GM12878 (cell line): ENCODE results near the gene SLC45A1. TPM values are rescaled to one million over a fixed set of nuclear protein-coding genes. Genes with fewer than 3 reads are reported as not detected.

Source experiments
- ATAC-seq: fragments of 200-7000 bp; cut with Tn5 transposase; 3 replicates; pipeline ENCODE4 v1.9.1; 2020; ENCODE audit warnings: mild to moderate bottlenecking, moderate library complexity
- BruUV-seq: library from RNA; stranded (reverse); fragments of 400-500 nt; replicated peaks from 2 replicates; lab custom pipeline; 2021; lab: Mats Ljungman, UMichigan
- CTCF ChIA-PET: fragments of 300-600 bp; sonication (Branson Sonifier 250); formaldehyde crosslinking; extraction: SDS; loops from one replicate; lab custom pipeline; 2021; ENCODE audit warnings: inconsistent platforms; lab: Yijun Ruan, JAX
- POLR2A ChIA-PET: fragments of 350-600 bp; formaldehyde crosslinking; extraction: SDS; loops from one replicate; lab custom pipeline; 2021; ENCODE audit warnings: inconsistent platforms; lab: Charles Lee
- RAD21 ChIA-PET: fragments of 300-600 bp; sonication (Branson Sonifier 250); formaldehyde crosslinking; loops from one replicate; lab custom pipeline; 2023; ENCODE audit warnings: antibody characterized with exemption; ENCODE audit not compliant: unreplicated experiment; lab: Charles Lee
- SMC1A ChIA-PET: fragments of 300-600 bp; sonication (Branson Sonifier 250); formaldehyde crosslinking; loops from one replicate; lab custom pipeline; 2023; ENCODE audit not compliant: unreplicated experiment, uncharacterized antibody; lab: Charles Lee
- DNase-seq: peaks from one replicate; pipeline ENCODE4 v3.0.0-alpha.2; 2011; ENCODE audit warnings: low read depth, low spot score
- FAIRE-seq: peaks from 3 replicates; lab custom pipeline; 2011; peaks lifted over from hg19 to GRCh38; lab: Jason Lieb, UNC
- H2AFZ ChIP-seq: 2 replicates; pipeline ENCODE4 v1.6.0; 2011; ENCODE audit warnings: low read depth, low read length, control low read depth; ENCODE audit not compliant: control insufficient read depth
- H3K27ac ChIP-seq: 2 replicates; pipeline ENCODE4 v1.5.1; 2011; ENCODE audit warnings: control low read depth; ENCODE audit not compliant: control insufficient read depth, insufficient read depth
- H3K27me3 ChIP-seq, 2 experiments: replicated peaks in 1 of 2; 2 replicates each; pipeline versions ENCODE4 v1.6.0 to v1.6.1; 2011; ENCODE audit warnings: low read length in 1 of 2; ENCODE audit not compliant: control insufficient read depth in 2 of 2, insufficient read depth in 2 of 2
- H3K36me3 ChIP-seq, 2 experiments: 2 replicates each; pipeline ENCODE4 v1.5.1; 2011; ENCODE audit warnings: low read length in 1 of 2; ENCODE audit not compliant: control insufficient read depth in 2 of 2, insufficient read depth in 2 of 2
- H3K4me1 ChIP-seq: 2 replicates; pipeline ENCODE4 v1.6.1; 2011; ENCODE audit warnings: mild to moderate bottlenecking, low read length, moderate library complexity, mixed read lengths; ENCODE audit not compliant: control insufficient read depth, insufficient read depth
- H3K4me2 ChIP-seq: 2 replicates; pipeline ENCODE4 v1.6.0; 2011; ENCODE audit warnings: control low read depth; ENCODE audit not compliant: control insufficient read depth, insufficient read depth
- H3K4me3 ChIP-seq: fragments of 200-600 bp; sonication (generic); 2 replicates; pipeline ENCODE4 v1.5.1; 2016
- H3K79me2 ChIP-seq: 2 replicates; pipeline ENCODE4 v1.6.0; 2011; ENCODE audit warnings: low read length; ENCODE audit not compliant: control insufficient read depth, insufficient read depth
- H3K9ac ChIP-seq: 2 replicates; pipeline ENCODE4 v1.8.0; 2011; ENCODE audit warnings: low read length, control low read depth, mixed read lengths; ENCODE audit not compliant: control insufficient read depth, insufficient read depth
- H3K9me3 ChIP-seq: replicated peaks from 3 replicates; pipeline ENCODE4 v1.5.1; 2011; ENCODE audit warnings: mild to moderate bottlenecking, low read length; ENCODE audit not compliant: control insufficient read depth, insufficient read depth
- H4K20me1 ChIP-seq: 2 replicates; pipeline ENCODE4 v1.6.0; 2011; ENCODE audit not compliant: control insufficient read depth, insufficient read depth
- CREM ChIP-seq: IDR thresholded peaks from 2 replicates; pipeline ENCODE4 v1.6.1; 2014; ENCODE audit warnings: antibody characterized with exemption, low read depth
- EP300 ChIP-seq, 2 experiments: fragments of 150-350 bp in 1 of 2; IDR thresholded peaks; 2 replicates each; pipeline ENCODE4 v1.6.1; 2011 to 2012; ENCODE audit warnings: low read depth in 2 of 2, low read length in 2 of 2, borderline replicate concordance in 1 of 2, improper control_type of control experiment in 1 of 2, inconsistent platforms in 1 of 2; ENCODE audit not compliant: control insufficient read depth in 1 of 2
- ESRRA ChIP-seq: IDR thresholded peaks from 2 replicates; pipeline ENCODE4 v1.6.1; 2012; ENCODE audit warnings: mild to moderate bottlenecking, low read length, improper control_type of control experiment
- JUND ChIP-seq: IDR thresholded peaks from 2 replicates; pipeline ENCODE4 v1.6.1; 2012; ENCODE audit warnings: low read depth, mild to moderate bottlenecking, low read length, improper control_type of control experiment, moderate library complexity
- RB1 ChIP-seq: fragments of 450-650 bp; formaldehyde crosslinking; IDR thresholded peaks from 2 replicates; pipeline ENCODE4 v1.6.1; 2017; ENCODE audit warnings: mild to moderate bottlenecking, borderline replicate concordance
- TAF1 ChIP-seq: IDR thresholded peaks from 2 replicates; pipeline ENCODE4 v1.6.1; 2011; ENCODE audit warnings: mild to moderate bottlenecking, low read depth, low read length, borderline replicate concordance
- TARDBP ChIP-seq: IDR thresholded peaks from 2 replicates; pipeline ENCODE4 v1.6.1; 2016; ENCODE audit warnings: borderline replicate concordance
- ZNF622 ChIP-seq: fragments of 450-650 bp; IDR thresholded peaks from 2 replicates; pipeline ENCODE4 v1.6.1; 2017; ENCODE audit warnings: mild to moderate bottlenecking, inconsistent platforms
- WGBS: methylation state at CpG from one replicate; pipeline ENCODE4 v1.1.6; 2016; ENCODE audit warnings: low lambda C conversion rate; ENCODE audit not compliant: insufficient replicate concordance, insufficient coverage; ENCODE audit errors: missing lambda C conversion rate; 5-methylcytosine and 5-hydroxymethylcytosine counted together
- in situ Hi-C: fragments of 300-500 bp; cut with MboI; formaldehyde crosslinking; loops from 9 replicates; pipeline ENCODE4 v1.14.3; 2018; ENCODE audit warnings: mixed read lengths
- intact Hi-C: fragments of 100-400 bp; cut with micrococcal nuclease; formaldehyde crosslinking; loops from one replicate; pipeline ENCODE4 v1.14.2; 2022; ENCODE audit not compliant: unreplicated experiment
- polyA plus RNA-seq, 11 experiments: library from polyadenylated mRNA; depleted of rRNA in 4 of 11; unstranded in 6 of 11; stranded (reverse) in 5 of 11; fragments of >200 nt; fragmentation: Nextera tagmentation in 4 of 11; fragmentation: Illumina TruSeq in 1 of 11; extraction: Ambion mirVana in 4 of 11; extraction: Trizol in 1 of 11; gene quantifications; 1 replicate in 1 of 11; 2 replicates in 10 of 11; pipeline versions ENCODE4 v1.2.1 to v1.2.3, GENCODE V29; 2011 to 2016; ENCODE audit warnings: inconsistent platforms in 2 of 11, missing spikeins in 2 of 11, low read depth in 1 of 11
- total RNA-seq, 4 experiments: library from RNA; depleted of rRNA in 3 of 4; stranded (reverse); fragments of >200 nt in 3 of 4; fragmentation: Illumina TruSeq in 1 of 4; extraction: Trizol in 1 of 4; gene quantifications; 2 replicates each; pipeline versions ENCODE4 v1.2.1 to v1.2.3, GENCODE V29; 2013 to 2021
- TF ChIP-seq, protein P1 (sequence below): IDR thresholded peaks from 2 replicates; pipeline ENCODE4 v1.6.1; 2012; ENCODE audit warnings: mild to moderate bottlenecking, low read depth, low read length
- TF ChIP-seq, protein P2 (sequence below): fragments of 450-650 bp; IDR thresholded peaks from 2 replicates; pipeline ENCODE4 v1.6.1; 2017; ENCODE audit warnings: antibody characterized with exemption, mild to moderate bottlenecking, moderate library complexity
- TF ChIP-seq, protein P3 (sequence below): fragments of 450-650 bp; formaldehyde crosslinking; IDR thresholded peaks from 2 replicates; pipeline ENCODE4 v1.5.0; 2022; ENCODE audit warnings: mild to moderate bottlenecking, missing genetic modification characterization

Gene SLC45A1
- total and polyA plus RNA-seq, 10 of the 15 experiments (the other 5 are each of a cell fraction or from before 2014, with no cell fraction given), result 0.07 to 0.23 (median 0.13) TPM; not detected in 6

DNA sequence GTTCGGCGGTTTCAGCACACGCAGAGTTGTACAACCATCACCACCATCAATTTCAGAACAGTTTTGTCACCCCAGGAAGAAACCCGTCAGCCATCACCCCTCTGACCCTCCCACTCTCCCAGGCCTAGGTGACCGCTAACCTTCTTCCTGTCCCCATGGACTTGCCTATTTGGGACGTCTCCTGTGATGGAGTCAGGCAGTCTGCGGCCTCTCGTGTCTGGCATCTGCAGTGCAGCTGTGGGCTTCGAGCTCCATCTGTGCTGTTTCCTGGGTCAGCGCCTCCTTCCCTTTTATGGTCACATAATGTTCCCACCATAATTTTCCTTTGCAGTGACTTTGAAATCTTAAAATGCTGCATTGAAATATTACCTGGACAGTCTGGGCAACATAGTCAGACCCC is 24.4 kb downstream of the SLC45A1 start:
- in situ Hi-C loops, result loop anchor here (10.0 kb wide), 1 partner anchor 328 kb away; no protein-coding TSS in a partner anchor
- no TSS peak for BruUV-seq
- RAD21 ChIA-PET, result interaction anchor here (1.2 kb wide), 1 partner anchor 327 kb away, joined by 5 read pairs; no protein-coding TSS in a partner anchor

More for the DNA sequence above, 24.4 kb downstream of the SLC45A1 start:
- SMC1A ChIA-PET, result no interaction called here
- intact Hi-C loops, result loop anchor here (10.0 kb wide), 1 partner anchor 678 kb away; no protein-coding TSS in a partner anchor
- Histone ChIP-seq H3K27me3 (no peaks in the 10 kb centered on the region), H4K20me1 (no peaks in the 10 kb centered on the region), H3K36me3 (no peaks in the 10 kb centered on the region), H3K4me2 (no peak overlapping the region), H3K4me3 (no peak overlapping the region)
- WGBS, result 56% methylated on average over 10 of the region's 10 CpGs
- TF ChIP-seq, protein P1, sequence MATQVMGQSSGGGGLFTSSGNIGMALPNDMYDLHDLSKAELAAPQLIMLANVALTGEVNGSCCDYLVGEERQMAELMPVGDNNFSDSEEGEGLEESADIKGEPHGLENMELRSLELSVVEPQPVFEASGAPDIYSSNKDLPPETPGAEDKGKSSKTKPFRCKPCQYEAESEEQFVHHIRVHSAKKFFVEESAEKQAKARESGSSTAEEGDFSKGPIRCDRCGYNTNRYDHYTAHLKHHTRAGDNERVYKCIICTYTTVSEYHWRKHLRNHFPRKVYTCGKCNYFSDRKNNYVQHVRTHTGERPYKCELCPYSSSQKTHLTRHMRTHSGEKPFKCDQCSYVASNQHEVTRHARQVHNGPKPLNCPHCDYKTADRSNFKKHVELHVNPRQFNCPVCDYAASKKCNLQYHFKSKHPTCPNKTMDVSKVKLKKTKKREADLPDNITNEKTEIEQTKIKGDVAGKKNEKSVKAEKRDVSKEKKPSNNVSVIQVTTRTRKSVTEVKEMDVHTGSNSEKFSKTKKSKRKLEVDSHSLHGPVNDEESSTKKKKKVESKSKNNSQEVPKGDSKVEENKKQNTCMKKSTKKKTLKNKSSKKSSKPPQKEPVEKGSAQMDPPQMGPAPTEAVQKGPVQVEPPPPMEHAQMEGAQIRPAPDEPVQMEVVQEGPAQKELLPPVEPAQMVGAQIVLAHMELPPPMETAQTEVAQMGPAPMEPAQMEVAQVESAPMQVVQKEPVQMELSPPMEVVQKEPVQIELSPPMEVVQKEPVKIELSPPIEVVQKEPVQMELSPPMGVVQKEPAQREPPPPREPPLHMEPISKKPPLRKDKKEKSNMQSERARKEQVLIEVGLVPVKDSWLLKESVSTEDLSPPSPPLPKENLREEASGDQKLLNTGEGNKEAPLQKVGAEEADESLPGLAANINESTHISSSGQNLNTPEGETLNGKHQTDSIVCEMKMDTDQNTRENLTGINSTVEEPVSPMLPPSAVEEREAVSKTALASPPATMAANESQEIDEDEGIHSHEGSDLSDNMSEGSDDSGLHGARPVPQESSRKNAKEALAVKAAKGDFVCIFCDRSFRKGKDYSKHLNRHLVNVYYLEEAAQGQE, result no peak
- no peak for TF ChIP-seq RB1
- no peak for TF ChIP-seq JUND
- TF ChIP-seq ZNF622, result no peak
- no peak for TF ChIP-seq EP300 (IDR thresholded peaks at IDR 0.05; ENCODE audit: borderline replicate concordance in 1 of 2, control insufficient read depth in 1 of 2, low read depth in 2 of 2, low read length in 2 of 2)
- no peak for TF ChIP-seq ESRRA
- TF ChIP-seq, protein P2, sequence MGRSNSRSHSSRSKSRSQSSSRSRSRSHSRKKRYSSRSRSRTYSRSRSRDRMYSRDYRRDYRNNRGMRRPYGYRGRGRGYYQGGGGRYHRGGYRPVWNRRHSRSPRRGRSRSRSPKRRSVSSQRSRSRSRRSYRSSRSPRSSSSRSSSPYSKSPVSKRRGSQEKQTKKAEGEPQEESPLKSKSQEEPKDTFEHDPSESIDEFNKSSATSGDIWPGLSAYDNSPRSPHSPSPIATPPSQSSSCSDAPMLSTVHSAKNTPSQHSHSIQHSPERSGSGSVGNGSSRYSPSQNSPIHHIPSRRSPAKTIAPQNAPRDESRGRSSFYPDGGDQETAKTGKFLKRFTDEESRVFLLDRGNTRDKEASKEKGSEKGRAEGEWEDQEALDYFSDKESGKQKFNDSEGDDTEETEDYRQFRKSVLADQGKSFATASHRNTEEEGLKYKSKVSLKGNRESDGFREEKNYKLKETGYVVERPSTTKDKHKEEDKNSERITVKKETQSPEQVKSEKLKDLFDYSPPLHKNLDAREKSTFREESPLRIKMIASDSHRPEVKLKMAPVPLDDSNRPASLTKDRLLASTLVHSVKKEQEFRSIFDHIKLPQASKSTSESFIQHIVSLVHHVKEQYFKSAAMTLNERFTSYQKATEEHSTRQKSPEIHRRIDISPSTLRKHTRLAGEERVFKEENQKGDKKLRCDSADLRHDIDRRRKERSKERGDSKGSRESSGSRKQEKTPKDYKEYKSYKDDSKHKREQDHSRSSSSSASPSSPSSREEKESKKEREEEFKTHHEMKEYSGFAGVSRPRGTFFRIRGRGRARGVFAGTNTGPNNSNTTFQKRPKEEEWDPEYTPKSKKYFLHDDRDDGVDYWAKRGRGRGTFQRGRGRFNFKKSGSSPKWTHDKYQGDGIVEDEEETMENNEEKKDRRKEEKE, result no peak
- no peak for TF ChIP-seq CREM
- TF ChIP-seq, protein P3, sequence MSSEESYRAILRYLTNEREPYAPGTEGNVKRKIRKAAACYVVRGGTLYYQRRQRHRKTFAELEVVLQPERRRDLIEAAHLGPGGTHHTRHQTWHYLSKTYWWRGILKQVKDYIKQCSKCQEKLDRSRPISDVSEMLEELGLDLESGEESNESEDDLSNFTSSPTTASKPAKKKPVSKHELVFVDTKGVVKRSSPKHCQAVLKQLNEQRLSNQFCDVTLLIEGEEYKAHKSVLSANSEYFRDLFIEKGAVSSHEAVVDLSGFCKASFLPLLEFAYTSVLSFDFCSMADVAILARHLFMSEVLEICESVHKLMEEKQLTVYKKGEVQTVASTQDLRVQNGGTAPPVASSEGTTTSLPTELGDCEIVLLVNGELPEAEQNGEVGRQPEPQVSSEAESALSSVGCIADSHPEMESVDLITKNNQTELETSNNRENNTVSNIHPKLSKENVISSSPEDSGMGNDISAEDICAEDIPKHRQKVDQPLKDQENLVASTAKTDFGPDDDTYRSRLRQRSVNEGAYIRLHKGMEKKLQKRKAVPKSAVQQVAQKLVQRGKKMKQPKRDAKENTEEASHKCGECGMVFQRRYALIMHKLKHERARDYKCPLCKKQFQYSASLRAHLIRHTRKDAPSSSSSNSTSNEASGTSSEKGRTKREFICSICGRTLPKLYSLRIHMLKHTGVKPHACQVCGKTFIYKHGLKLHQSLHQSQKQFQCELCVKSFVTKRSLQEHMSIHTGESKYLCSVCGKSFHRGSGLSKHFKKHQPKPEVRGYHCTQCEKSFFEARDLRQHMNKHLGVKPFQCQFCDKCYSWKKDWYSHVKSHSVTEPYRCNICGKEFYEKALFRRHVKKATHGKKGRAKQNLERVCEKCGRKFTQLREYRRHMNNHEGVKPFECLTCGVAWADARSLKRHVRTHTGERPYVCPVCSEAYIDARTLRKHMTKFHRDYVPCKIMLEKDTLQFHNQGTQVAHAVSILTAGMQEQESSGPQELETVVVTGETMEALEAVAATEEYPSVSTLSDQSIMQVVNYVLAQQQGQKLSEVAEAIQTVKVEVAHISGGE, result no peak
- TF ChIP-seq TARDBP, result no peak
- TF ChIP-seq TAF1, result no peak
- TF ChIP-seq, all 136 proteins: peak for 0
- FAIRE-seq, result no peak
- no peaks in the 10 kb centered on the region for H3K9me3 ChIP-seq
- no peak overlapping the region for H3K27ac ChIP-seq
- CTCF ChIA-PET, result no interaction called here
- no peaks in the 10 kb centered on the region for H3K4me1 ChIP-seq
- H2AFZ ChIP-seq, result no peak overlapping the region
- POLR2A ChIA-PET, result no interaction called here
- H3K79me2 ChIP-seq, result no peaks in the 10 kb centered on the region
- no peak for ATAC-seq
- no peak for DNase-seq
- no peak overlapping the region for H3K9ac ChIP-seq
